ENCODE data around the gene POLR1H.

DNA sequence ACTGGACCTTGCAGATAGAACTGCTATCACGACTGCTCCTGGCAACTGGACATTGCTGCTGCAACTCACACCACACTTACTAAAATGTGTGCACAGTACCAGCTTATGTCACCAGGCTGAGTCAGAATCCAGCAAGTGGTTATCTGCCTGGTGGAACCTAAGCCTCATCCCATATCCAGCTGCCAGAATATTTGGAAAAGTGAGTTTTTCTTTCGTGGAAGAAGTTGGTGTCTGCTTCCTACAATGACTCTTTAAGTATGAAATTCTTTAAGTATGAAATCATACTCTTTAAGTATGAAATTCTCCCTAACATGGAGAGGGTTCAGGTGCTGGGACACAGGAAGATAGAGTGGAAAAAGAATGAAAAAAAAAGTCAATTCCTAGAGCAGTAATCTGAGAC is 16.4 kb upstream of the POLR1H start:
- TF ChIP-seq, protein P1, sequence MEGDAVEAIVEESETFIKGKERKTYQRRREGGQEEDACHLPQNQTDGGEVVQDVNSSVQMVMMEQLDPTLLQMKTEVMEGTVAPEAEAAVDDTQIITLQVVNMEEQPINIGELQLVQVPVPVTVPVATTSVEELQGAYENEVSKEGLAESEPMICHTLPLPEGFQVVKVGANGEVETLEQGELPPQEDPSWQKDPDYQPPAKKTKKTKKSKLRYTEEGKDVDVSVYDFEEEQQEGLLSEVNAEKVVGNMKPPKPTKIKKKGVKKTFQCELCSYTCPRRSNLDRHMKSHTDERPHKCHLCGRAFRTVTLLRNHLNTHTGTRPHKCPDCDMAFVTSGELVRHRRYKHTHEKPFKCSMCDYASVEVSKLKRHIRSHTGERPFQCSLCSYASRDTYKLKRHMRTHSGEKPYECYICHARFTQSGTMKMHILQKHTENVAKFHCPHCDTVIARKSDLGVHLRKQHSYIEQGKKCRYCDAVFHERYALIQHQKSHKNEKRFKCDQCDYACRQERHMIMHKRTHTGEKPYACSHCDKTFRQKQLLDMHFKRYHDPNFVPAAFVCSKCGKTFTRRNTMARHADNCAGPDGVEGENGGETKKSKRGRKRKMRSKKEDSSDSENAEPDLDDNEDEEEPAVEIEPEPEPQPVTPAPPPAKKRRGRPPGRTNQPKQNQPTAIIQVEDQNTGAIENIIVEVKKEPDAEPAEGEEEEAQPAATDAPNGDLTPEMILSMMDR (conservative IDR thresholded peaks at IDR 0.05) = no peak
- no peak for TF ChIP-seq EZH2 (IDR thresholded peaks at IDR 0.05; ENCODE audit: low read depth)

Measured in PC-9 (cell line).